ENCODE results near the gene PMEPA1. TPM values are rescaled to one million over a fixed set of nuclear protein-coding genes. Genes with fewer than 3 reads are reported as not detected.

The PMEPA1 gene
- total RNA-seq, 1 experiment from 2014 or later, result 1,302 TPM

- BruUV-seq (replicated peaks), result no TSS peak
- CTCF ChIA-PET, result interaction anchor here (1.0 to 1.1 kb wide), 2 partner anchors 12 to 611 kb away, joined by 3 read pairs; no protein-coding TSS in a partner anchor
- peaks cover 9% of the 10 kb centered on the region for H3K27me3 Mint-ChIP-seq (ENCODE audit: unreplicated experiment)
- H3K36me3 Mint-ChIP-seq (ENCODE audit: insufficient read depth, unreplicated experiment), result peaks cover 4% of the 10 kb centered on the region
- H3K9me3 Mint-ChIP-seq (ENCODE audit: low read depth, unreplicated experiment), result no peaks in the 10 kb centered on the region
- DNase-seq, result no peak
- no peak overlapping the region for H3K27ac Mint-ChIP-seq (ENCODE audit: unreplicated experiment)
- TF ChIP-seq CTCF (IDR thresholded peaks at IDR 0.05; ENCODE audit: unreplicated experiment), result no peak
- H3K4me3 Mint-ChIP-seq (ENCODE audit: low read depth, unreplicated experiment), result no peak overlapping the region
- intact Hi-C loops (cut with micrococcal nuclease; ENCODE audit: unreplicated experiment), result loop anchor here (10.0 kb wide), 1 partner anchor 214 kb away; no protein-coding TSS in a partner anchor
- H3K4me1 Mint-ChIP-seq (ENCODE audit: low read depth, unreplicated experiment), result peaks cover 24% of the 10 kb centered on the region
These were observed 111.3 kb downstream of the PMEPA1 start for GRCh38 chr20:57598491-57598890.

Other genes starting within 250 kb of the PMEPA1 start
- not detected in 2 replicates for gene CTCFL, start 184.9 kb downstream of the PMEPA1 start, total RNA-seq (2022)
- 0.12 and 0.19 TPM in 2 replicates for gene PCK1, start 148.9 kb downstream of the PMEPA1 start, total RNA-seq (2022)
- 2.9 and 12.5 TPM in 2 replicates for gene ZBP1, start 89.6 kb downstream of the PMEPA1 start, total RNA-seq (2022)